ENCODE data around the gene EFCAB10. TPM values are rescaled to one million over a fixed set of nuclear protein-coding genes. Genes with fewer than 3 reads are reported as not detected.

The EFCAB10 gene
- total RNA-seq, 3 donors from 2014 or later, result not detected

DNA sequence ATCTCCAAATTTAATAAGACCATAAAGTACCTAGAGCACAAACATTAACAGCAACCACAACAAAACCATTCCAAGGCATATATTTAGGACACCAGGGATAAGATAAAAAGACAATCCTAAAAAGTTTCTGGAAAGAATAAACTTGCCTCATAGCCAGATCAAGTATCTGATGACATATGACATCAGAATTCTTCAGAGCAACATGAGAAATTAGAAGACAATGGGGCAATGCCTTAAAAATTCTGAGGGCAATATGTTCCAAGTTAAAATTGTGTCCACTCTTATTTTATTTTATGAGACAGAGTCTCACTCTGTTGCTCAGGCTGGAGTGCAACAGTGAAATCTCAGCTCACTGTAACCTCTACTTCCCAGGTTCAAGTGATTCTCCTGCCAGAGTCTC is 2.8 kb downstream of the EFCAB10 start:
- Histone ChIP-seq H3K27me3 (no peaks in the 10 kb centered on the region), H3K36me3 (no peaks in the 10 kb centered on the region), H3K9me3 (no peaks in the 10 kb centered on the region), H3K4me1 (no peaks in the 10 kb centered on the region), H3K27ac (no peak overlapping the region), H3K4me3 (no peak overlapping the region)
- intact Hi-C loops (cut with DNase I; ENCODE audit: low total_unique reads), result no loop called here
- DNase-seq (ENCODE audit: low spot score in 2 of 2), result no peak
- no peak for TF ChIP-seq POLR2AphosphoS5 (IDR thresholded peaks at IDR 0.05)
- TF ChIP-seq POLR2A (IDR thresholded peaks at IDR 0.05), result no peak

GRCh38 chr7:105577251-105577650 is 4.0 kb downstream of the EFCAB10 start:
- H3K4me3 ChIP-seq, result no peak overlapping the region
- H3K9me3 ChIP-seq, result no peaks in the 10 kb centered on the region
- intact Hi-C loops (cut with DNase I; ENCODE audit: low total_unique reads), result no loop called here
- no peak overlapping the region for H3K27ac ChIP-seq
- H3K4me1 ChIP-seq, result no peaks in the 10 kb centered on the region
- H3K36me3 ChIP-seq, result no peaks in the 10 kb centered on the region
- DNase-seq (ENCODE audit: low spot score in 2 of 2), result no peak
- H3K27me3 ChIP-seq, result no peaks in the 10 kb centered on the region
- TF ChIP-seq POLR2A (IDR thresholded peaks at IDR 0.05) (no peak), POLR2AphosphoS5 (IDR thresholded peaks at IDR 0.05) (no peak)
- TF ChIP-seq, protein P1, sequence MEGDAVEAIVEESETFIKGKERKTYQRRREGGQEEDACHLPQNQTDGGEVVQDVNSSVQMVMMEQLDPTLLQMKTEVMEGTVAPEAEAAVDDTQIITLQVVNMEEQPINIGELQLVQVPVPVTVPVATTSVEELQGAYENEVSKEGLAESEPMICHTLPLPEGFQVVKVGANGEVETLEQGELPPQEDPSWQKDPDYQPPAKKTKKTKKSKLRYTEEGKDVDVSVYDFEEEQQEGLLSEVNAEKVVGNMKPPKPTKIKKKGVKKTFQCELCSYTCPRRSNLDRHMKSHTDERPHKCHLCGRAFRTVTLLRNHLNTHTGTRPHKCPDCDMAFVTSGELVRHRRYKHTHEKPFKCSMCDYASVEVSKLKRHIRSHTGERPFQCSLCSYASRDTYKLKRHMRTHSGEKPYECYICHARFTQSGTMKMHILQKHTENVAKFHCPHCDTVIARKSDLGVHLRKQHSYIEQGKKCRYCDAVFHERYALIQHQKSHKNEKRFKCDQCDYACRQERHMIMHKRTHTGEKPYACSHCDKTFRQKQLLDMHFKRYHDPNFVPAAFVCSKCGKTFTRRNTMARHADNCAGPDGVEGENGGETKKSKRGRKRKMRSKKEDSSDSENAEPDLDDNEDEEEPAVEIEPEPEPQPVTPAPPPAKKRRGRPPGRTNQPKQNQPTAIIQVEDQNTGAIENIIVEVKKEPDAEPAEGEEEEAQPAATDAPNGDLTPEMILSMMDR (IDR thresholded peaks at IDR 0.05), result no peak

DNA sequence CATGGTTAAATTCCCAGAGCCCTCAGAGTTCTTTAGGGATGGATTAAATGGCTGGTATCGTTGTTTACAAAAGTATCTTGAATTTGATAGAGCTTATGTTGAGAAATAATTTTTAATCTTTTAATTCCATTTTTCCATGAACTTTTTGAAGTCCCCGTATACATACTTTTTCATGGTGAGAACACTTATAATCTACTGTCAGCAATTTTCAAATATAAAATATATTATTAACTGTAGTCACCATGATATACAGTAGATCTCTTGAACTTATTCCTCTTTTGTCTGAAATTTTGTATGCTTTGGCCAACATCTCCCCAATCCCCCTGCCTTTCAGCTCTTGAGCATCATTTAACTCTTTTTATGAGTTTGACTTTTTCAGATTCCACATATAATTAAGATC is 9.4 kb downstream of the EFCAB10 start:
- DNase-seq (ENCODE audit: low spot score in 2 of 2), result no peak
- Histone ChIP-seq H3K27me3 (no peaks in the 10 kb centered on the region), H3K9me3 (no peaks in the 10 kb centered on the region), H3K36me3 (no peaks in the 10 kb centered on the region), H3K4me1 (no peaks in the 10 kb centered on the region), H3K4me3 (no peak overlapping the region), H3K27ac (no peak overlapping the region)
- intact Hi-C loops (cut with DNase I; ENCODE audit: low total_unique reads), result no loop called here
- TF ChIP-seq POLR2AphosphoS5 (IDR thresholded peaks at IDR 0.05), result no peak
- TF ChIP-seq, protein P1 (IDR thresholded peaks at IDR 0.05), result no peak
- no peak for TF ChIP-seq POLR2A (IDR thresholded peaks at IDR 0.05)

GRCh38 chr7:105567821-105568220 is 13.5 kb downstream of the EFCAB10 start:
- no peak for DNase-seq (ENCODE audit: low spot score in 2 of 2)
- Histone ChIP-seq H3K27ac (no peak overlapping the region), H3K36me3 (peaks cover 5% of the 10 kb centered on the region), H3K4me1 (no peaks in the 10 kb centered on the region), H3K9me3 (no peaks in the 10 kb centered on the region), H3K4me3 (no peak overlapping the region), H3K27me3 (no peaks in the 10 kb centered on the region)
- intact Hi-C loops (cut with DNase I; ENCODE audit: low total_unique reads), result no loop called here
- TF ChIP-seq, protein P1 (IDR thresholded peaks at IDR 0.05), result no peak
- TF ChIP-seq POLR2A (IDR thresholded peaks at IDR 0.05) (no peak), POLR2AphosphoS5 (IDR thresholded peaks at IDR 0.05) (no peak)

- H3K9me3 ChIP-seq, result no peaks in the 10 kb centered on the region
- H3K36me3 ChIP-seq, result peaks cover 5% of the 10 kb centered on the region
- DNase-seq (ENCODE audit: low spot score in 2 of 2), result no peak
- intact Hi-C loops (cut with DNase I; ENCODE audit: low total_unique reads), result no loop called here
- no peak overlapping the region for H3K27ac ChIP-seq
- TF ChIP-seq POLR2AphosphoS5 (IDR thresholded peaks at IDR 0.05) (no peak), POLR2A (IDR thresholded peaks at IDR 0.05) (no peak)
- TF ChIP-seq, protein P1 (IDR thresholded peaks at IDR 0.05), result no peak
- H3K4me1 ChIP-seq, result no peaks in the 10 kb centered on the region
- no peak overlapping the region for H3K4me3 ChIP-seq
- no peaks in the 10 kb centered on the region for H3K27me3 ChIP-seq
Measured at GRCh38 chr7:105567024-105567423, 14.3 kb downstream of the EFCAB10 start.

DNA sequence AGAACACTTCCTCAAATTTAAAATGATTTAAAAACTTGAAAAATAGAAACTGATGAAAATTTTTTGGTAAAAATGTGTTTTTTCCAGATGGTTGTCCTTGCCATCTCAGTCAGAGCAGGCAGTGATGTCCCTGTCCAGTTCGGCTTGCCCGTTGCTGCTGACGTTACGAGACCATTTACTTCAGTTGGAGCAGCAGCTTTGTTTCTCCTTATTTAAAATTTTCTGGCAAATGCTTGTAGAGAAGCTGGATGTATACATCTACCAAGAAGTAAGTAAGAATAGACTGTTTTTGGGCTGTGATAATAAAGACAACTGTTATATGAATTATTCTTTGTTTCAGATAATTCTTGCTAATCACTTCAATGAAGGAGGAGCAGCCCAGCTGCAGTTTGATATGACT is 16.1 kb downstream of the EFCAB10 start:
- peaks cover 5% of the 10 kb centered on the region for H3K36me3 ChIP-seq

More for the DNA sequence above, 16.1 kb downstream of the EFCAB10 start:
- H3K4me3 ChIP-seq, result no peak overlapping the region
- intact Hi-C loops (cut with DNase I; ENCODE audit: low total_unique reads), result no loop called here
- no peaks in the 10 kb centered on the region for H3K9me3 ChIP-seq
- TF ChIP-seq POLR2A (IDR thresholded peaks at IDR 0.05) (no peak), POLR2AphosphoS5 (IDR thresholded peaks at IDR 0.05) (no peak)
- TF ChIP-seq, protein P1 (IDR thresholded peaks at IDR 0.05), result no peak
- H3K4me1 ChIP-seq, result no peaks in the 10 kb centered on the region
- DNase-seq (ENCODE audit: low spot score in 2 of 2), result no peak
- H3K27ac ChIP-seq, result no peak overlapping the region
- no peaks in the 10 kb centered on the region for H3K27me3 ChIP-seq

Measured in breast epithelium (tissue), 4 donors.